ENCODE results near the gene AZGP1. TPM values are rescaled to one million over a fixed set of nuclear protein-coding genes. Genes with fewer than 3 reads are reported as not detected.
A peak's percentile ranks its signal among the peaks of the same experiment; 100 is the strongest.

AZGP1 gene
- total RNA-seq, 1 donor from 2014 or later, result 1.6 TPM

GRCh38 chr7:100019908-100020307 lies 44.1 kb upstream of the AZGP1 start:
- FAIRE-seq (no peak), DNase-seq (ENCODE audit: low read depth) (no peak)
- TF ChIP-seq CTCF (IDR thresholded peaks at IDR 0.05; ENCODE audit: insufficient read depth, low read length, severe bottlenecking), result no peak
- peaks cover 13% of the 10 kb centered on the region for H3K36me3 ChIP-seq (ENCODE audit: control insufficient read depth, insufficient read depth, low read length)
- no peak overlapping the region for H3K4me3 ChIP-seq (ENCODE audit: low read depth, low read length)
- no peaks in the 10 kb centered on the region for H3K27me3 ChIP-seq (ENCODE audit: control insufficient read depth, insufficient read depth, low read length)

GRCh38 chr7:100017875-100018274 lies 42.0 kb upstream of the AZGP1 start:
- no peak for FAIRE-seq
- TF ChIP-seq CTCF (IDR thresholded peaks at IDR 0.05; ENCODE audit: insufficient read depth, low read length, severe bottlenecking), result no peak
- Histone ChIP-seq H3K4me3 (ENCODE audit: low read depth, low read length) (no peak overlapping the region), H3K27me3 (ENCODE audit: control insufficient read depth, insufficient read depth, low read length) (no peaks in the 10 kb centered on the region), H3K36me3 (ENCODE audit: control insufficient read depth, insufficient read depth, low read length) (peaks cover 1% of the 10 kb centered on the region)
- no peak for DNase-seq (ENCODE audit: low read depth)

GRCh38 chr7:100017300-100017699 lies 41.5 kb upstream of the AZGP1 start:
- TF ChIP-seq CTCF (IDR thresholded peaks at IDR 0.05; ENCODE audit: insufficient read depth, low read length, severe bottlenecking), result no peak
- DNase-seq (ENCODE audit: low read depth) (no peak), FAIRE-seq (no peak)
- H3K4me3 ChIP-seq (ENCODE audit: low read depth, low read length), result no peak overlapping the region
- H3K36me3 ChIP-seq (ENCODE audit: control insufficient read depth, insufficient read depth, low read length), result no peaks in the 10 kb centered on the region
- H3K27me3 ChIP-seq (ENCODE audit: control insufficient read depth, insufficient read depth, low read length), result no peaks in the 10 kb centered on the region

- H3K4me3 ChIP-seq (ENCODE audit: low read depth, low read length), result peak overlapping the region; percentile 92
- no peaks in the 10 kb centered on the region for H3K27me3 ChIP-seq (ENCODE audit: control insufficient read depth, insufficient read depth, low read length)
- FAIRE-seq, result no peak
- no peaks in the 10 kb centered on the region for H3K36me3 ChIP-seq (ENCODE audit: control insufficient read depth, insufficient read depth, low read length)
- DNase-seq (ENCODE audit: low read depth), result peak; percentile 13
- TF ChIP-seq CTCF (IDR thresholded peaks at IDR 0.05; ENCODE audit: insufficient read depth, low read length, severe bottlenecking), result no peak
These were observed 40.5 kb upstream of the AZGP1 start for GRCh38 chr7:100016215-100016901.

- Histone ChIP-seq H3K36me3 (ENCODE audit: control insufficient read depth, insufficient read depth, low read length) (no peaks in the 10 kb centered on the region), H3K4me3 (ENCODE audit: low read depth, low read length) (peak within 1 kb of the TSS; percentile 92), H3K27me3 (ENCODE audit: control insufficient read depth, insufficient read depth, low read length) (no peaks in the 10 kb centered on the region)
- FAIRE-seq (no peak), DNase-seq (ENCODE audit: low read depth) (peak; percentile 78)
- TF ChIP-seq CTCF (IDR thresholded peaks at IDR 0.05; ENCODE audit: insufficient read depth, low read length, severe bottlenecking), result no peak
These were observed 39.7 kb upstream of the AZGP1 start, which contains the start of gene ZKSCAN1 for GRCh38 chr7:100015232-100016214. ZKSCAN1 (plus strand) TSS chr7:100015596; CDS start chr7:100023507, 7,911 bp downstream.

Data from bronchial epithelial cell (primary cell).